ENCODE data around the gene CCDC188.

Gene CCDC188

DNA sequence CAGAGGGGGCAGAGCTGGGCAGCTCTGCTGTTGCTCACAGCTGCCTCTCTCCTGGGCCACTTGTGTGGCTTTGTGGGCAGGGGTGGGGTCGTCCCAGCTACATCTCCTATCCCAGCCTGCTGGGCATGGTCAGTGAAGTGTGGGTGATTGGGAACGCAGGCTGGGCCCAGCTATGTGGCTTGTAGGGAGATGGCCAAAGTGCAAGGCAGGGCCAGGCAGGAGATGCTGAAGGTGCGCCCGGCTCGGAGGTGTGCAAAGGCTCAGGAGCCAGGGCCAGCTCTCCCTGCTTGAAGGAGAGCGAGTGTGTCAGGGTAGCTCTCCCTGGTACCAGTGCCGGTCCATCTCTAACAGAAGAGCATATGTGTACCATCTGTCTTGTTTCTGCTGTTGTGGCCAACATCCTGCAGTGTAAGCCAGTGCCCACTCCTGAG is 43.4 kb downstream of the CCDC188 start:
- Histone ChIP-seq H2BK15ac (ENCODE audit: low read length) (no peak overlapping the region), H3K36me3 (replicated peaks in 1 of 2; ENCODE audit: control insufficient read depth in 2 of 2, insufficient read depth in 2 of 2, low read length in 2 of 2) (peaks cover 84 to 98% of the 10 kb centered on the region in 2 donors), H3K9me3 (replicated peaks in 1 of 2; ENCODE audit: control insufficient read depth in 2 of 2, insufficient read depth in 1 of 2, low read depth in 1 of 2, low read length in 2 of 2) (peaks cover 0 to 2% of the 10 kb centered on the region in 2 donors), H3K27ac (replicated peaks; ENCODE audit: low read length) (no peak overlapping the region), H4K8ac (ENCODE audit: low read depth, low read length) (no peak overlapping the region), H3K4me2 (ENCODE audit: insufficient read depth, low read length, poor library complexity, severe bottlenecking) (no peak overlapping the region), H3K4me1 (ENCODE audit: control insufficient read depth in 2 of 2, insufficient read depth in 1 of 2, low read depth in 1 of 2, low read length in 2 of 2) (no peaks in the 10 kb centered on the region), H2BK12ac (ENCODE audit: low read length) (no peak overlapping the region), H2AFZ (ENCODE audit: low read length) (no peak overlapping the region), H2BK5ac (ENCODE audit: low read length) (no peak overlapping the region), H4K91ac (ENCODE audit: low read depth, low read length, poor library complexity) (no peak overlapping the region), H2BK120ac (ENCODE audit: low read depth, low read length) (no peak overlapping the region), H3K27me3 (ENCODE audit: control insufficient read depth in 3 of 3, insufficient read depth in 3 of 3, low read depth in 1 of 3, low read length in 3 of 3) (no peaks in the 10 kb centered on the region), H3K4me3 (ENCODE audit: low read length in 2 of 2) (no peak overlapping the region), H3K4ac (ENCODE audit: low read length) (no peak overlapping the region), H3K18ac (ENCODE audit: low read length) (no peak overlapping the region), H2AK5ac (ENCODE audit: low read depth, low read length) (no peak overlapping the region), H3K14ac (ENCODE audit: low read length) (no peak overlapping the region), H3K9ac (ENCODE audit: low read depth, low read length, poor library complexity) (no peak overlapping the region), H3K79me1 (ENCODE audit: low read depth, low read length) (peaks cover 20% of the 10 kb centered on the region), H3K23ac (ENCODE audit: low read depth, low read length, poor library complexity) (peak overlapping the region; percentile 85)
- no peak for DNase-seq (ENCODE audit: low spot score)
- no CpG with 5 or more reads among the region's 7 CpGs for WGBS, 2 donors (ENCODE audit: extremely low coverage in 2 of 2, insufficient read length in 2 of 2, insufficient replicate concordance in 1 of 2)

DNA sequence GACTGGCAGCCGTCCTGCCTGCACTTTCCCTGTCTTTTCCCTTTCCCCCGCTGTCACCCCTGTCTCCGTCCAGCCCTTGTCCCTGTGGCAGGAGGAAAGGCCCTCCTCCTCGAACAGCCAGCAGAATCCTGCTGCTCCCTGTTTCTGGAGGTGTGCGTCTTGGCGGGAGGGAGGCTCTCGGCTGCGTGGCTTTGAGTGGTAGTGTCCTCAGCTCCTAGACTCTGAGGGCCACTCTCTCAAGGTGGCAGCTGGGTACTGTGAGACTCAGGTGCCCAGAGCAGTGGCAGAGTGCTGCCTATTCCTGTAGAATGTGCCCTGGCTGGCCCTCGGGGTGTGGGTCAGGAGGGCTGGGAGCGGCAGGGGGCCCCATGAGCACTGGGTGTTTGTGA is 44.0 kb downstream of the CCDC188 start:
- Histone ChIP-seq H2BK12ac (ENCODE audit: low read length) (no peak overlapping the region), H3K27me3 (ENCODE audit: control insufficient read depth in 3 of 3, insufficient read depth in 3 of 3, low read depth in 1 of 3, low read length in 3 of 3) (no peaks in the 10 kb centered on the region), H4K8ac (ENCODE audit: low read depth, low read length) (peak overlapping the region; percentile 75), H4K91ac (ENCODE audit: low read depth, low read length, poor library complexity) (no peak overlapping the region), H3K4me2 (ENCODE audit: insufficient read depth, low read length, poor library complexity, severe bottlenecking) (no peak overlapping the region), H2BK15ac (ENCODE audit: low read length) (no peak overlapping the region), H3K9ac (ENCODE audit: low read depth, low read length, poor library complexity) (peak overlapping the region; percentile 57), H3K18ac (ENCODE audit: low read length) (no peak overlapping the region), H2AFZ (ENCODE audit: low read length) (no peak overlapping the region), H3K14ac (ENCODE audit: low read length) (no peak overlapping the region), H3K79me1 (ENCODE audit: low read depth, low read length) (peaks cover 20% of the 10 kb centered on the region), H3K4ac (ENCODE audit: low read length) (no peak overlapping the region), H3K4me3 (ENCODE audit: low read length in 2 of 2) (no peak overlapping the region), H3K23ac (ENCODE audit: low read depth, low read length, poor library complexity) (no peak overlapping the region), H2BK5ac (ENCODE audit: low read length) (no peak overlapping the region), H2BK120ac (ENCODE audit: low read depth, low read length) (no peak overlapping the region), H2AK5ac (ENCODE audit: low read depth, low read length) (no peak overlapping the region), H3K4me1 (ENCODE audit: control insufficient read depth in 2 of 2, insufficient read depth in 1 of 2, low read depth in 1 of 2, low read length in 2 of 2) (no peaks in the 10 kb centered on the region), H3K27ac (replicated peaks; ENCODE audit: low read length) (no peak overlapping the region), H3K9me3 (replicated peaks in 1 of 2; ENCODE audit: control insufficient read depth in 2 of 2, insufficient read depth in 1 of 2, low read depth in 1 of 2, low read length in 2 of 2) (peaks cover 0 to 2% of the 10 kb centered on the region in 2 donors), H3K36me3 (replicated peaks in 1 of 2; ENCODE audit: control insufficient read depth in 2 of 2, insufficient read depth in 2 of 2, low read length in 2 of 2) (peaks cover 84 to 98% of the 10 kb centered on the region in 2 donors)
- DNase-seq (ENCODE audit: low spot score): no peak
- WGBS, 2 donors (ENCODE audit: extremely low coverage in 2 of 2, insufficient read length in 2 of 2, insufficient replicate concordance in 1 of 2): no CpG with 5 or more reads among the region's 10 CpGs

DNA sequence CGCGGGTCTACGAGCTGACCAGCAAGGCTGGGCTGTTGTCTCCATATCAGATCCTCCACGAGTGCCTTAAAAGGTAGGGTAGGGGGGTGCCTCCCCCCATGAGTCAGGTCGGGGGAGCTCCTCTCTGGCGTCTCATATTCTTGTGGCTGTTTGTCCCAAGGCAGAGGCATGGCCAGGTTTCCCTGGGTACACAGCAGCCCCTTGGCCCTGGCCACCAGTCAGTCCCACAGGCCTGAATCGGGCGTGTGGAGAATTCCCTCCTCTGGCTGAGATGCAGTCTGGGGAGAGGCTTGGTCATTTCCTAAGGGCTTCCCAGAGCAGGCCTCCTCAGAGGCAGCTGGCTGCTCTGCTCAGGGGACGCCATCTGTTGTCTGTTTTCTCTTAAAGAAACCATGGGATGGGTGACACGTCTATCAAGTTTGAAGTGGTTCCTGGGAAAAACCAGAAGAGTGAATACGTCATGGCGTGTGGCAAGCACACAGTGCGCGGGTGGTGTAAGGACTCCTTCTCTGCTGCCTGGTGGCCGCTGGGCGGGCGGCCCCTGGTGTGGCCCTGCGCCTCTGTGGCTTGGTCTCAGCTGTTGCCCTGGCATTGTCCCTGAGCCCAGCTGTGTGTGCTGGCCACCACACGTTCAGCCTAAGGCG is 44.5 kb downstream of the CCDC188 start:
- no CpG with 5 or more reads among the region's 20 CpGs for WGBS, 2 donors (ENCODE audit: extremely low coverage in 2 of 2, insufficient read length in 2 of 2, insufficient replicate concordance in 1 of 2)
- Histone ChIP-seq H3K4me3 (ENCODE audit: low read length in 2 of 2) (peak overlapping the region in 1 of 2 donors; percentile 18), H3K27me3 (ENCODE audit: control insufficient read depth in 3 of 3, insufficient read depth in 3 of 3, low read depth in 1 of 3, low read length in 3 of 3) (no peaks in the 10 kb centered on the region), H4K91ac (ENCODE audit: low read depth, low read length, poor library complexity) (no peak overlapping the region), H2AK5ac (ENCODE audit: low read depth, low read length) (no peak overlapping the region), H3K4me2 (ENCODE audit: insufficient read depth, low read length, poor library complexity, severe bottlenecking) (no peak overlapping the region), H3K27ac (replicated peaks; ENCODE audit: low read length) (no peak overlapping the region), H3K4me1 (ENCODE audit: control insufficient read depth in 2 of 2, insufficient read depth in 1 of 2, low read depth in 1 of 2, low read length in 2 of 2) (no peaks in the 10 kb centered on the region), H2AFZ (ENCODE audit: low read length) (no peak overlapping the region), H3K9ac (ENCODE audit: low read depth, low read length, poor library complexity) (peak overlapping the region; percentile 57), H2BK5ac (ENCODE audit: low read length) (no peak overlapping the region), H3K36me3 (replicated peaks in 1 of 2; ENCODE audit: control insufficient read depth in 2 of 2, insufficient read depth in 2 of 2, low read length in 2 of 2) (peaks cover 82 to 98% of the 10 kb centered on the region in 2 donors), H4K8ac (ENCODE audit: low read depth, low read length) (peak overlapping the region; percentile 75), H2BK120ac (ENCODE audit: low read depth, low read length) (no peak overlapping the region), H2BK12ac (ENCODE audit: low read length) (no peak overlapping the region), H3K23ac (ENCODE audit: low read depth, low read length, poor library complexity) (no peak overlapping the region), H3K14ac (ENCODE audit: low read length) (no peak overlapping the region), H2BK15ac (ENCODE audit: low read length) (no peak overlapping the region), H3K4ac (ENCODE audit: low read length) (no peak overlapping the region), H3K9me3 (replicated peaks in 1 of 2; ENCODE audit: control insufficient read depth in 2 of 2, insufficient read depth in 1 of 2, low read depth in 1 of 2, low read length in 2 of 2) (peaks cover 0 to 2% of the 10 kb centered on the region in 2 donors), H3K79me1 (ENCODE audit: low read depth, low read length) (peaks cover 20% of the 10 kb centered on the region), H3K18ac (ENCODE audit: low read length) (no peak overlapping the region)
- DNase-seq (ENCODE audit: low spot score): no peak

DNA sequence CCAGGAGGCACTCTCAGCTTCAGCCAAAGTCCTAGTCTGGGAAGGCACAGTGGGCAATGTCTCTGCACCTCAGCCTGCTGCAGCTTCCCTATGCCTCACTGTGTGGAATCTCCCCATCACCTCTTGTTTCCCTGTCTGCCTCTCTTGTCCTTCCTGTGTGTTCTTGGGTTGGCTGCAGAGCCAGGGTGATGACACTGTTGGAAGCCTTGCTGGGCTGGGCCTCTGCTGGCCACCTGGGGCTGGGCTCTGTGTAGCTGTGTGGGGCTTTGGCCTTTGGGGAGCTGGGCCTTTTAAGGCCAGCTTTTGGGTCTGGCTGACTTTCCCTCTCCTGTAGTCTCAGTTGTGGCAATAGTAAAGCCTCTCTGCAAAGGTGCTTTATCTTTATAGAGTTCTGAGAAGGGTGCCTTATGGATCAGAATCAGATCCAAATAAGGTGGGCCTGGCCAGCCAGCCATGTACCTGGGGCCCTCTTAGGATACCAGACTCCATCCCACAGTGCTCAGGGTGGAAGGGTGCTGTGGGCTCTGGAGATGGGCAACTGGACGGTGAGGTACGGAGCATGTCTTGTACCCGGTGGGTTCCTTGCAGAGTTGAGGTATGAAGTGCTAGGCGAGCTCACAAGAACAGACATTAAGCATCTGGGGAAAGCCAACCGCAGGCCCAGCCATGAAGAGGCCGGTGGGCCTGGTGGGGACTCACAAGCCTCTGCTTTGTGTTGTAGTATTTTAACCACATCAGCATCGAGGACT is 45.2 kb downstream of the CCDC188 start:
- no peak overlapping the region for H3K4me2 ChIP-seq (ENCODE audit: insufficient read depth, low read length, poor library complexity, severe bottlenecking)
- H3K9ac ChIP-seq (ENCODE audit: low read depth, low read length, poor library complexity): peak overlapping the region; percentile 18
- H2AFZ ChIP-seq (ENCODE audit: low read length): no peak overlapping the region
- H3K4ac ChIP-seq (ENCODE audit: low read length): no peak overlapping the region
- H4K8ac ChIP-seq (ENCODE audit: low read depth, low read length): no peak overlapping the region
- peaks cover 20% of the 10 kb centered on the region for H3K79me1 ChIP-seq (ENCODE audit: low read depth, low read length)
- H2AK5ac ChIP-seq (ENCODE audit: low read depth, low read length): no peak overlapping the region
- no peak overlapping the region for H3K23ac ChIP-seq (ENCODE audit: low read depth, low read length, poor library complexity)
- no peak for DNase-seq (ENCODE audit: low spot score)
- H4K91ac ChIP-seq (ENCODE audit: low read depth, low read length, poor library complexity): no peak overlapping the region
- no peak overlapping the region for H2BK120ac ChIP-seq (ENCODE audit: low read depth, low read length)
- no peak overlapping the region for H3K18ac ChIP-seq (ENCODE audit: low read length)
- no peak overlapping the region for H2BK5ac ChIP-seq (ENCODE audit: low read length)
- H2BK12ac ChIP-seq (ENCODE audit: low read length): no peak overlapping the region
- no CpG with 5 or more reads among the region's 7 CpGs for WGBS, 2 donors (ENCODE audit: extremely low coverage in 2 of 2, insufficient read length in 2 of 2, insufficient replicate concordance in 1 of 2)
- H3K4me3 ChIP-seq (ENCODE audit: low read length in 2 of 2): no peak overlapping the region
- no peak overlapping the region for H2BK15ac ChIP-seq (ENCODE audit: low read length)
- peaks cover 78 to 96% of the 10 kb centered on the region in 2 donors for H3K36me3 ChIP-seq (replicated peaks in 1 of 2; ENCODE audit: control insufficient read depth in 2 of 2, insufficient read depth in 2 of 2, low read length in 2 of 2)
- H3K27me3 ChIP-seq (ENCODE audit: control insufficient read depth in 3 of 3, insufficient read depth in 3 of 3, low read depth in 1 of 3, low read length in 3 of 3): no peaks in the 10 kb centered on the region
- peaks cover 0 to 2% of the 10 kb centered on the region in 2 donors for H3K9me3 ChIP-seq (replicated peaks in 1 of 2; ENCODE audit: control insufficient read depth in 2 of 2, insufficient read depth in 1 of 2, low read depth in 1 of 2, low read length in 2 of 2)
- no peaks in the 10 kb centered on the region for H3K4me1 ChIP-seq (ENCODE audit: control insufficient read depth in 2 of 2, insufficient read depth in 1 of 2, low read depth in 1 of 2, low read length in 2 of 2)
- H3K14ac ChIP-seq (ENCODE audit: low read length): no peak overlapping the region
- no peak overlapping the region for H3K27ac ChIP-seq (replicated peaks; ENCODE audit: low read length)

Data from neuronal stem cell (in vitro differentiated cells).